H9 (cell line): ENCODE results near the gene ABCB8. TPM values are rescaled to one million over a fixed set of nuclear protein-coding genes. Genes with fewer than 3 reads are reported as not detected.
"Not testable (repeated sequence)": the region's sequence is repeated elsewhere in the genome, so short reads cannot be mapped to it uniquely, and the experiment has no call there.

ENCODE experiments used
- DNase-seq: peaks from one replicate; pipeline ENCODE4 v3.0.0-alpha.2; 2017
- H2AFZ ChIP-seq: one replicate; pipeline ENCODE4 v1.6.1; 2013; ENCODE audit warnings: mild to moderate bottlenecking, low read length, control low read depth, moderate library complexity
- H2AK5ac ChIP-seq: 2 replicates; pipeline ENCODE4 v1.6.1; 2013; ENCODE audit warnings: low read length, control low read depth, mixed read lengths; ENCODE audit not compliant: insufficient read length
- H2BK120ac ChIP-seq: one replicate; pipeline ENCODE4 v1.6.1; 2013; ENCODE audit warnings: low read depth, mild to moderate bottlenecking, low read length, control low read depth, inconsistent platforms; ENCODE audit not compliant: poor library complexity, severe bottlenecking
- H2BK12ac ChIP-seq: 2 replicates; pipeline ENCODE4 v1.6.1; 2013; ENCODE audit warnings: low read length, control low read depth, mixed read lengths, low read depth; ENCODE audit not compliant: insufficient read length
- H2BK15ac ChIP-seq: 2 replicates; pipeline ENCODE4 v1.6.1; 2013; ENCODE audit warnings: low read depth, low read length, control low read depth
- H2BK20ac ChIP-seq: one replicate; pipeline ENCODE4 v1.6.1; 2013; ENCODE audit warnings: low read depth, mild to moderate bottlenecking, low read length, control low read depth, inconsistent platforms; ENCODE audit not compliant: poor library complexity, severe bottlenecking
- H2BK5ac ChIP-seq: 2 replicates; pipeline ENCODE4 v1.6.1; 2013; ENCODE audit warnings: low read length, control low read depth, mixed read lengths; ENCODE audit not compliant: insufficient read length
- H3K14ac ChIP-seq: 2 replicates; pipeline ENCODE4 v1.6.1; 2013; ENCODE audit warnings: low read length, control low read depth; ENCODE audit not compliant: insufficient read depth
- H3K18ac ChIP-seq: 2 replicates; pipeline ENCODE4 v1.6.1; 2013; ENCODE audit warnings: low read depth, mild to moderate bottlenecking, mixed read lengths, low read length, control low read depth; ENCODE audit not compliant: insufficient read length
- H3K23ac ChIP-seq: 2 replicates; pipeline ENCODE4 v1.6.1; 2013; ENCODE audit warnings: low read length, control low read depth, mixed read lengths, low read depth; ENCODE audit not compliant: insufficient read length
- H3K23me2 ChIP-seq: 2 replicates; pipeline ENCODE4 v1.6.1; 2013; ENCODE audit warnings: low read depth, mild to moderate bottlenecking, mixed read lengths, low read length, control low read depth; ENCODE audit not compliant: insufficient read length, poor library complexity, severe bottlenecking
- H3K27ac ChIP-seq: 2 replicates; pipeline ENCODE4 v1.5.1; 2013; ENCODE audit warnings: low read length, control low read depth, mixed read lengths, low read depth; ENCODE audit not compliant: insufficient read length
- H3K27me3 ChIP-seq: 2 replicates; pipeline ENCODE4 v1.6.1; 2013; ENCODE audit warnings: low read length, control low read depth, inconsistent platforms; ENCODE audit not compliant: insufficient read depth
- H3K4ac ChIP-seq: 2 replicates; pipeline ENCODE4 v1.6.1; 2013; ENCODE audit warnings: low read depth, mild to moderate bottlenecking, control low read depth, inconsistent platforms, low read length, moderate library complexity
- H3K4me1 ChIP-seq: 2 replicates; pipeline ENCODE4 v1.6.1; 2013; ENCODE audit warnings: low read length, control low read depth, inconsistent platforms; ENCODE audit not compliant: insufficient read depth
- H3K4me2 ChIP-seq: 2 replicates; pipeline ENCODE4 v1.6.1; 2013; ENCODE audit warnings: low read length, control low read depth, mixed read lengths; ENCODE audit not compliant: insufficient read length, insufficient read depth
- H3K56ac ChIP-seq: 2 replicates; pipeline ENCODE4 v1.6.1; 2013; ENCODE audit warnings: low read depth, mild to moderate bottlenecking, mixed read lengths, low read length, control low read depth; ENCODE audit not compliant: insufficient read length
- H3K79me1 ChIP-seq: 2 replicates; pipeline ENCODE4 v1.6.1; 2013; ENCODE audit warnings: low read depth, mild to moderate bottlenecking, moderate library complexity, low read length, control low read depth, inconsistent platforms; ENCODE audit not compliant: insufficient read depth, poor library complexity, severe bottlenecking
- H3K79me2 ChIP-seq: 2 replicates; pipeline ENCODE4 v1.6.1; 2013; ENCODE audit warnings: low read length, control low read depth, inconsistent platforms; ENCODE audit not compliant: insufficient read depth
- H3K9ac ChIP-seq: 2 replicates; pipeline ENCODE4 v1.6.1; 2013; ENCODE audit warnings: low read length, control low read depth, mixed read lengths; ENCODE audit not compliant: insufficient read length; ENCODE audit errors: extremely low read depth
- H3K9me3 ChIP-seq: one replicate; pipeline ENCODE4 v1.6.1; 2013; ENCODE audit warnings: low read depth, low read length, inconsistent platforms; ENCODE audit not compliant: control insufficient read depth
- H3T11ph ChIP-seq: one replicate; pipeline ENCODE4 v1.6.1; 2013; ENCODE audit warnings: mild to moderate bottlenecking, low read length, control low read depth, inconsistent platforms
- H4K20me1 ChIP-seq: one replicate; pipeline ENCODE4 v1.6.1; 2013; ENCODE audit not compliant: control insufficient read depth, insufficient read length, insufficient read depth
- H4K5ac ChIP-seq: 2 replicates; pipeline ENCODE4 v1.6.1; 2013; ENCODE audit warnings: low read depth, mild to moderate bottlenecking, mixed read lengths, low read length, control low read depth; ENCODE audit not compliant: insufficient read length
- H4K8ac ChIP-seq: replicated peaks from 2 replicates; pipeline ENCODE4 v1.6.1; 2013; ENCODE audit warnings: low read length, control low read depth, mixed read lengths, low read depth; ENCODE audit not compliant: insufficient read length
- H4K91ac ChIP-seq: 2 replicates; pipeline ENCODE4 v1.6.1; 2013; ENCODE audit warnings: low read depth, mild to moderate bottlenecking, moderate library complexity, mixed read lengths, low read length, control low read depth; ENCODE audit not compliant: insufficient read length
- H3K27ac Mint-ChIP-seq, 3 experiments: 2 replicates in 2 of 3; 3 replicates in 1 of 3; pipeline ENCODE4 v1.8.0; 2020 to 2021; ENCODE audit warnings: mixed read lengths in 3 of 3, mild to moderate bottlenecking in 1 of 3, moderate library complexity in 1 of 3
- H3K27me3 Mint-ChIP-seq: 2 replicates; pipeline ENCODE4 v1.8.0; 2021; ENCODE audit warnings: low read depth, mild to moderate bottlenecking, moderate library complexity, mixed read lengths
- H3K36me3 Mint-ChIP-seq, 3 experiments: 2 replicates in 2 of 3; 3 replicates in 1 of 3; pipeline ENCODE4 v1.8.0; 2020 to 2021; ENCODE audit warnings: low read depth in 3 of 3, mixed read lengths in 3 of 3; ENCODE audit not compliant: insufficient read depth in 1 of 3
- H3K4me1 Mint-ChIP-seq, 2 experiments: 2 replicates each; pipeline ENCODE4 v1.8.0; 2020; ENCODE audit warnings: mixed read lengths in 2 of 2
- H3K4me3 Mint-ChIP-seq, 2 experiments: 2 replicates in 1 of 2; 3 replicates in 1 of 2; pipeline ENCODE4 v1.8.0; 2020 to 2021; ENCODE audit warnings: mild to moderate bottlenecking in 2 of 2, mixed read lengths in 2 of 2, moderate library complexity in 1 of 2
- H3K9me3 Mint-ChIP-seq, 2 experiments: 2 replicates in 1 of 2; 3 replicates in 1 of 2; pipeline ENCODE4 v1.8.0; 2020; ENCODE audit warnings: mild to moderate bottlenecking in 2 of 2, mixed read lengths in 2 of 2, moderate library complexity in 1 of 2
- WGBS: extraction: QIAGEN DNeasy Blood & Tissue Kit; methylation state at CpG from one replicate; pipeline ENCODE4 v1.1.7; 2013; ENCODE audit warnings: missing lambda C conversion rate, low lambda C conversion rate, mixed read lengths; ENCODE audit not compliant: insufficient read length; ENCODE audit errors: extremely low coverage; 5-methylcytosine and 5-hydroxymethylcytosine counted together
- total RNA-seq: library from RNA; stranded (reverse); gene quantifications from 2 replicates; pipeline ENCODE4 v1.2.1, GENCODE V29; 2021

The ABCB8 gene
- total RNA-seq, 1 experiment from 2014 or later, result 22.1 TPM

DNA sequence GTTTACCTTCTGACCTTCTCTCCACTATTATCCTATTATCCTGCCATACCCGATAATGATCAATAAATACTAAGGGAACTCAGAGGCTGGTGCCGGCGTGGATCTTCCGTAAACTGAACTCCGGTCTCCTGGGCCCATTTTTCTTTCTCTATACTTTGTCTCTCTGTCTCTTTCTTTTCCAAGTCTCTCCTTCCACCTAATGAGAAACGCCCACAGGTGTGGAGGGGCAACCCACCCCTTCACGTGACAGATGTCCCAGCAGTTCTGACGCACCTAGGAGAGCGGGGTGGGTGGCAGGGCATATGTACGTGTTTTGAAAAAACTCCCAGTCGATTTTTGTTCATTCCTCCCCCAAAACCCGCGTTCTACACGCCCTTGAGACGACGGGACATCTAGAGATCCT lies 521 bp upstream of the ABCB8 start:
- not testable (repeated sequence) for H3K56ac ChIP-seq, H3K23ac ChIP-seq, H2BK5ac ChIP-seq, H4K8ac ChIP-seq, H3K23me2 ChIP-seq, H2BK120ac ChIP-seq, H2BK12ac ChIP-seq, H3K14ac ChIP-seq, H3K9me3 ChIP-seq, H3K4me1 ChIP-seq, H3K9me3 Mint-ChIP-seq, H2AFZ ChIP-seq, H3K27me3 ChIP-seq, H3K27ac ChIP-seq, H3K79me1 ChIP-seq, H3T11ph ChIP-seq, H4K5ac ChIP-seq, H4K20me1 ChIP-seq, H2BK20ac ChIP-seq, H3K36me3 Mint-ChIP-seq, H3K4ac ChIP-seq, DNase-seq, H4K91ac ChIP-seq, H3K9ac ChIP-seq, H2AK5ac ChIP-seq, H3K79me2 ChIP-seq, H2BK15ac ChIP-seq
- Histone ChIP-seq H3K18ac (peak overlapping the region; percentile 16), H3K4me2 (peak overlapping the region; percentile 59)
- H3K4me1 Mint-ChIP-seq, result peaks cover 22 to 34% of the 10 kb centered on the region in 2 experiments
- WGBS, result no CpG with 5 or more reads among the region's 16 CpGs
- H3K27ac Mint-ChIP-seq, result peak overlapping the region; percentile 82 to 98 (median 96); a peak in 5 of 7 replicates
- H3K4me3 Mint-ChIP-seq, result peak overlapping the region; percentile 87 to 90
- peaks cover 31% of the 10 kb centered on the region for H3K27me3 Mint-ChIP-seq
